Measurements from ENCODE around the gene FKBP1A.

DNA sequence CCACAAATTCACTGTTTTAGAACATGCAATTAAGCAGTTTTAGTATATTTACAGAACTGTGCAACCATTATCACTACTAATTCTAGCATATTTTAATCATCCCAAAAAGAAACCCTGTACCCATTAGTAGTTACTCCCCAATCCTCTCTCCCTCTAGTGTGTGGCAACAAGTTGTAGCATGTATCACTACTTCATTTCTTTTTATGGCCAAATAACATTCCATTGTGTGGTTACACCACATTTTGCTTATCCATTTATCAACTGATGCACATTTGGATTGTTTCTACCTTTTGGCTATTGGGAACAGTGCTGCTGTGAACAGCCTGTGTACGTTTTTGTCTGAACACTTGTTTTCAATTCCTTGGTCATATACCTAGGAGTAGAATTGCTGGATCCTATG is 31.5 kb upstream of the FKBP1A start:
- TF ChIP-seq ZFP3 (CRISPR knock-in tag; IDR thresholded peaks at IDR 0.05) = no peak
- TF ChIP-seq ESRRG (CRISPR knock-in tag; IDR thresholded peaks at IDR 0.05) = no peak
- no peak for TF ChIP-seq RARB (CRISPR knock-in tag; IDR thresholded peaks at IDR 0.05)
